H9 (cell line): Measurements from ENCODE around the gene HRAS. TPM values are rescaled to one million over a fixed set of nuclear protein-coding genes. Genes with fewer than 3 reads are reported as not detected.

Experiments
- DNase-seq: peaks from one replicate; pipeline ENCODE4 v3.0.0-alpha.2; 2017
- H2AFZ ChIP-seq: one replicate; pipeline ENCODE4 v1.6.1; 2013; ENCODE audit warnings: mild to moderate bottlenecking, low read length, control low read depth, moderate library complexity
- H2AK5ac ChIP-seq: 2 replicates; pipeline ENCODE4 v1.6.1; 2013; ENCODE audit warnings: low read length, control low read depth, mixed read lengths; ENCODE audit not compliant: insufficient read length
- H2BK120ac ChIP-seq: one replicate; pipeline ENCODE4 v1.6.1; 2013; ENCODE audit warnings: low read depth, mild to moderate bottlenecking, low read length, control low read depth, inconsistent platforms; ENCODE audit not compliant: poor library complexity, severe bottlenecking
- H2BK12ac ChIP-seq: 2 replicates; pipeline ENCODE4 v1.6.1; 2013; ENCODE audit warnings: low read length, control low read depth, mixed read lengths, low read depth; ENCODE audit not compliant: insufficient read length
- H2BK15ac ChIP-seq: 2 replicates; pipeline ENCODE4 v1.6.1; 2013; ENCODE audit warnings: low read depth, low read length, control low read depth
- H2BK20ac ChIP-seq: one replicate; pipeline ENCODE4 v1.6.1; 2013; ENCODE audit warnings: low read depth, mild to moderate bottlenecking, low read length, control low read depth, inconsistent platforms; ENCODE audit not compliant: poor library complexity, severe bottlenecking
- H2BK5ac ChIP-seq: 2 replicates; pipeline ENCODE4 v1.6.1; 2013; ENCODE audit warnings: low read length, control low read depth, mixed read lengths; ENCODE audit not compliant: insufficient read length
- H3K14ac ChIP-seq: 2 replicates; pipeline ENCODE4 v1.6.1; 2013; ENCODE audit warnings: low read length, control low read depth; ENCODE audit not compliant: insufficient read depth
- H3K18ac ChIP-seq: 2 replicates; pipeline ENCODE4 v1.6.1; 2013; ENCODE audit warnings: low read depth, mild to moderate bottlenecking, mixed read lengths, low read length, control low read depth; ENCODE audit not compliant: insufficient read length
- H3K23ac ChIP-seq: 2 replicates; pipeline ENCODE4 v1.6.1; 2013; ENCODE audit warnings: low read length, control low read depth, mixed read lengths, low read depth; ENCODE audit not compliant: insufficient read length
- H3K23me2 ChIP-seq: 2 replicates; pipeline ENCODE4 v1.6.1; 2013; ENCODE audit warnings: low read depth, mild to moderate bottlenecking, mixed read lengths, low read length, control low read depth; ENCODE audit not compliant: insufficient read length, poor library complexity, severe bottlenecking
- H3K27ac ChIP-seq: 2 replicates; pipeline ENCODE4 v1.5.1; 2013; ENCODE audit warnings: low read length, control low read depth, mixed read lengths, low read depth; ENCODE audit not compliant: insufficient read length
- H3K27me3 ChIP-seq: 2 replicates; pipeline ENCODE4 v1.6.1; 2013; ENCODE audit warnings: low read length, control low read depth, inconsistent platforms; ENCODE audit not compliant: insufficient read depth
- H3K4ac ChIP-seq: 2 replicates; pipeline ENCODE4 v1.6.1; 2013; ENCODE audit warnings: low read depth, mild to moderate bottlenecking, control low read depth, inconsistent platforms, low read length, moderate library complexity
- H3K4me1 ChIP-seq: 2 replicates; pipeline ENCODE4 v1.6.1; 2013; ENCODE audit warnings: low read length, control low read depth, inconsistent platforms; ENCODE audit not compliant: insufficient read depth
- H3K4me2 ChIP-seq: 2 replicates; pipeline ENCODE4 v1.6.1; 2013; ENCODE audit warnings: low read length, control low read depth, mixed read lengths; ENCODE audit not compliant: insufficient read length, insufficient read depth
- H3K56ac ChIP-seq: 2 replicates; pipeline ENCODE4 v1.6.1; 2013; ENCODE audit warnings: low read depth, mild to moderate bottlenecking, mixed read lengths, low read length, control low read depth; ENCODE audit not compliant: insufficient read length
- H3K79me1 ChIP-seq: 2 replicates; pipeline ENCODE4 v1.6.1; 2013; ENCODE audit warnings: low read depth, mild to moderate bottlenecking, moderate library complexity, low read length, control low read depth, inconsistent platforms; ENCODE audit not compliant: insufficient read depth, poor library complexity, severe bottlenecking
- H3K79me2 ChIP-seq: 2 replicates; pipeline ENCODE4 v1.6.1; 2013; ENCODE audit warnings: low read length, control low read depth, inconsistent platforms; ENCODE audit not compliant: insufficient read depth
- H3K9ac ChIP-seq: 2 replicates; pipeline ENCODE4 v1.6.1; 2013; ENCODE audit warnings: low read length, control low read depth, mixed read lengths; ENCODE audit not compliant: insufficient read length; ENCODE audit errors: extremely low read depth
- H3K9me3 ChIP-seq: one replicate; pipeline ENCODE4 v1.6.1; 2013; ENCODE audit warnings: low read depth, low read length, inconsistent platforms; ENCODE audit not compliant: control insufficient read depth
- H3T11ph ChIP-seq: one replicate; pipeline ENCODE4 v1.6.1; 2013; ENCODE audit warnings: mild to moderate bottlenecking, low read length, control low read depth, inconsistent platforms
- H4K20me1 ChIP-seq: one replicate; pipeline ENCODE4 v1.6.1; 2013; ENCODE audit not compliant: control insufficient read depth, insufficient read length, insufficient read depth
- H4K5ac ChIP-seq: 2 replicates; pipeline ENCODE4 v1.6.1; 2013; ENCODE audit warnings: low read depth, mild to moderate bottlenecking, mixed read lengths, low read length, control low read depth; ENCODE audit not compliant: insufficient read length
- H4K8ac ChIP-seq: replicated peaks from 2 replicates; pipeline ENCODE4 v1.6.1; 2013; ENCODE audit warnings: low read length, control low read depth, mixed read lengths, low read depth; ENCODE audit not compliant: insufficient read length
- H4K91ac ChIP-seq: 2 replicates; pipeline ENCODE4 v1.6.1; 2013; ENCODE audit warnings: low read depth, mild to moderate bottlenecking, moderate library complexity, mixed read lengths, low read length, control low read depth; ENCODE audit not compliant: insufficient read length
- H3K27ac Mint-ChIP-seq, 3 experiments: 2 replicates in 2 of 3; 3 replicates in 1 of 3; pipeline ENCODE4 v1.8.0; 2020 to 2021; ENCODE audit warnings: mixed read lengths in 3 of 3, mild to moderate bottlenecking in 1 of 3, moderate library complexity in 1 of 3
- H3K27me3 Mint-ChIP-seq: 2 replicates; pipeline ENCODE4 v1.8.0; 2021; ENCODE audit warnings: low read depth, mild to moderate bottlenecking, moderate library complexity, mixed read lengths
- H3K36me3 Mint-ChIP-seq, 3 experiments: 2 replicates in 2 of 3; 3 replicates in 1 of 3; pipeline ENCODE4 v1.8.0; 2020 to 2021; ENCODE audit warnings: low read depth in 3 of 3, mixed read lengths in 3 of 3; ENCODE audit not compliant: insufficient read depth in 1 of 3
- H3K4me1 Mint-ChIP-seq, 2 experiments: 2 replicates each; pipeline ENCODE4 v1.8.0; 2020; ENCODE audit warnings: mixed read lengths in 2 of 2
- H3K4me3 Mint-ChIP-seq, 2 experiments: 2 replicates in 1 of 2; 3 replicates in 1 of 2; pipeline ENCODE4 v1.8.0; 2020 to 2021; ENCODE audit warnings: mild to moderate bottlenecking in 2 of 2, mixed read lengths in 2 of 2, moderate library complexity in 1 of 2
- H3K9me3 Mint-ChIP-seq, 2 experiments: 2 replicates in 1 of 2; 3 replicates in 1 of 2; pipeline ENCODE4 v1.8.0; 2020; ENCODE audit warnings: mild to moderate bottlenecking in 2 of 2, mixed read lengths in 2 of 2, moderate library complexity in 1 of 2
- WGBS: extraction: QIAGEN DNeasy Blood & Tissue Kit; methylation state at CpG from one replicate; pipeline ENCODE4 v1.1.7; 2013; ENCODE audit warnings: missing lambda C conversion rate, low lambda C conversion rate, mixed read lengths; ENCODE audit not compliant: insufficient read length; ENCODE audit errors: extremely low coverage; 5-methylcytosine and 5-hydroxymethylcytosine counted together
- total RNA-seq: library from RNA; stranded (reverse); gene quantifications from 2 replicates; pipeline ENCODE4 v1.2.1, GENCODE V29; 2021
- TF ChIP-seq, protein P1 (sequence below): fragments of 200-600 bp; sonication (generic); conservative IDR thresholded peaks from 3 replicates; pipeline ENCODE4 v1.8.0; 2021; ENCODE audit warnings: antibody characterized with exemption, mild to moderate bottlenecking

Gene HRAS
- total RNA-seq, 1 experiment from 2014 or later: 61.8 TPM

DNA sequence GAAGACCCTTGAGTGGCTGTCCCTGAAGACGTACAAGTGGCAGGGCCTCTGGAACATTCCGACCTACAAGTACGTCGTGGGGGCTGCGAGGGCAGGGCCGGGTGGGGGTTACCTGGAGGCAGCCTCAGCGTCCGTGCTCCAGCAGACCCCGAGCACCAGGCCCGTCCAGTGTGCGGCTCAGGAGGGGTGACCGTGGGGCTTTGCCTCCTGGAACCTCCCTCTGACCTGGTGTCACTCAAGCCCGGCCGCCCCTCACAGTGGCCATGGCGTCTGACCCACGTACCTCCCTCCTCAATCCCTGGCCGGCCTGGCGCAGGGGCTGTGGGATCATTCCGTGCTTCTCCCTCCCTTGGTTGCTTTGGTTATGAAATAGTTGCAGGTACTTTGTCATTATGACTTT, 46.8 kb downstream of the HRAS start:
- WGBS: no CpG with 5 or more reads among the region's 19 CpGs
- no peak overlapping the region for H2AK5ac ChIP-seq
- H3K23ac ChIP-seq: no peak overlapping the region
- no peaks in the 10 kb centered on the region for H3K4me1 ChIP-seq
- no peak overlapping the region for H2BK12ac ChIP-seq
- H4K91ac ChIP-seq: no peak overlapping the region
- Mint-ChIP-seq H3K4me3 (no peak overlapping the region; a peak in 1 of 5 replicates), H3K4me1 (no peaks in the 10 kb centered on the region), H3K9me3 (no peaks in the 10 kb centered on the region), H3K36me3 (peaks cover 6 to 19% (median 17%) of the 10 kb centered on the region in 3 experiments), H3K27ac (peak overlapping the region in 1 of 3 experiments; percentile 70; a peak in 1 of 7 replicates), H3K27me3 (no peaks in the 10 kb centered on the region)
- no peak overlapping the region for H3K18ac ChIP-seq
- H2AFZ ChIP-seq: no peak overlapping the region
- H3K79me2 ChIP-seq: no peaks in the 10 kb centered on the region; the same call in 1 of the 2 replicates
- H3K4ac ChIP-seq: no peak overlapping the region
- H3K79me1 ChIP-seq: peaks cover 2% of the 10 kb centered on the region
- TF ChIP-seq, protein P1, sequence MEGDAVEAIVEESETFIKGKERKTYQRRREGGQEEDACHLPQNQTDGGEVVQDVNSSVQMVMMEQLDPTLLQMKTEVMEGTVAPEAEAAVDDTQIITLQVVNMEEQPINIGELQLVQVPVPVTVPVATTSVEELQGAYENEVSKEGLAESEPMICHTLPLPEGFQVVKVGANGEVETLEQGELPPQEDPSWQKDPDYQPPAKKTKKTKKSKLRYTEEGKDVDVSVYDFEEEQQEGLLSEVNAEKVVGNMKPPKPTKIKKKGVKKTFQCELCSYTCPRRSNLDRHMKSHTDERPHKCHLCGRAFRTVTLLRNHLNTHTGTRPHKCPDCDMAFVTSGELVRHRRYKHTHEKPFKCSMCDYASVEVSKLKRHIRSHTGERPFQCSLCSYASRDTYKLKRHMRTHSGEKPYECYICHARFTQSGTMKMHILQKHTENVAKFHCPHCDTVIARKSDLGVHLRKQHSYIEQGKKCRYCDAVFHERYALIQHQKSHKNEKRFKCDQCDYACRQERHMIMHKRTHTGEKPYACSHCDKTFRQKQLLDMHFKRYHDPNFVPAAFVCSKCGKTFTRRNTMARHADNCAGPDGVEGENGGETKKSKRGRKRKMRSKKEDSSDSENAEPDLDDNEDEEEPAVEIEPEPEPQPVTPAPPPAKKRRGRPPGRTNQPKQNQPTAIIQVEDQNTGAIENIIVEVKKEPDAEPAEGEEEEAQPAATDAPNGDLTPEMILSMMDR: no peak
- no peak overlapping the region for H2BK20ac ChIP-seq
- no peak overlapping the region for H2BK15ac ChIP-seq
- DNase-seq: no peak
- no peak overlapping the region for H4K8ac ChIP-seq
- no peaks in the 10 kb centered on the region for H4K20me1 ChIP-seq
- H3K23me2 ChIP-seq: peaks cover 3% of the 10 kb centered on the region
- H3K27ac ChIP-seq: no peak overlapping the region
- H3K56ac ChIP-seq: no peak overlapping the region
- H2BK120ac ChIP-seq: no peak overlapping the region
- no peak overlapping the region for H3T11ph ChIP-seq
- H3K9me3 ChIP-seq: no peaks in the 10 kb centered on the region
- H3K4me2 ChIP-seq: no peak overlapping the region
- no peak overlapping the region for H4K5ac ChIP-seq
- no peak overlapping the region for H3K14ac ChIP-seq
- H3K9ac ChIP-seq: no peak overlapping the region
- H3K27me3 ChIP-seq: no peaks in the 10 kb centered on the region
- no peak overlapping the region for H2BK5ac ChIP-seq
